ENCODE measurements around the gene DAND5. TPM values are rescaled to one million over a fixed set of nuclear protein-coding genes. Genes with fewer than 3 reads are reported as not detected.

The DAND5 gene
- total and polyA plus RNA-seq, 10 donors = not detected

- no peak overlapping the region for H3K27ac ChIP-seq
- H3K9me3 ChIP-seq = no peaks in the 10 kb centered on the region
- TF ChIP-seq POLR2A (IDR thresholded peaks at IDR 0.05) = no peak
- no peak for TF ChIP-seq CTCF (IDR thresholded peaks at IDR 0.05 in 8 of 11, conservative IDR thresholded peaks at IDR 0.05 in 3 of 11)
- no peak for TF ChIP-seq POLR2AphosphoS5 (IDR thresholded peaks at IDR 0.05)
- WGBS, 5 donors = 91 to 95% (median 92%) methylated on average over 11 of the region's 11 CpGs
- no peak for DNase-seq
- no peak overlapping the region for H3K4me3 ChIP-seq
- H3K4me1 ChIP-seq = peaks cover 0 to 27% (median 20%) of the 10 kb centered on the region in 6 donors
- intact Hi-C loops (cut with DNase I; ENCODE audit: low total_unique reads) = no loop called here
- peaks cover 0 to 28% (median 5%) of the 10 kb centered on the region in 7 donors for H3K27me3 ChIP-seq (replicated peaks in 1 of 7)
- no peaks in the 10 kb centered on the region for H3K36me3 ChIP-seq
Observed at GRCh38 chr19:12992729-12993128, 23.4 kb downstream of the DAND5 start.

- intact Hi-C loops (cut with DNase I; ENCODE audit: low total_unique reads) = no loop called here
- no peak for TF ChIP-seq POLR2AphosphoS5 (IDR thresholded peaks at IDR 0.05)
- Histone ChIP-seq H3K4me1 (peaks cover 0 to 30% (median 20%) of the 10 kb centered on the region in 6 donors), H3K36me3 (peaks cover 0 to 2% (median 0%) of the 10 kb centered on the region in 6 donors), H3K4me3 (no peak overlapping the region), H3K27me3 (replicated peaks in 1 of 7) (peaks cover 0 to 25% (median 5%) of the 10 kb centered on the region in 7 donors), H3K9me3 (no peaks in the 10 kb centered on the region), H3K27ac (no peak overlapping the region)
- 68 to 98% (median 92%) methylated on average over 3 to 7 of the region's 7 CpGs for WGBS, 5 donors
- no peak for DNase-seq
Observed at GRCh38 chr19:12993562-12993961, 24.2 kb downstream of the DAND5 start.

- H3K4me1 ChIP-seq = peaks cover 0 to 30% (median 20%) of the 10 kb centered on the region in 6 donors
- intact Hi-C loops (cut with DNase I; ENCODE audit: low total_unique reads) = no loop called here
- H3K27me3 ChIP-seq (replicated peaks in 1 of 7) = peaks cover 0 to 25% (median 5%) of the 10 kb centered on the region in 7 donors
- no peaks in the 10 kb centered on the region for H3K9me3 ChIP-seq
- H3K4me3 ChIP-seq = peak within 1 kb of the TSS; percentile 47 to 85 (median 57)
- WGBS, 5 donors = 7 to 44% (median 12%) methylated on average over 12 to 83 of the region's 84 CpGs
- peaks cover 0 to 12% (median 0%) of the 10 kb centered on the region in 6 donors for H3K36me3 ChIP-seq
- DNase-seq = peak; percentile 84
- H3K27ac ChIP-seq = peak within 1 kb of the TSS in 6 of 8 donors; percentile 57 to 70 (median 66)
- TF ChIP-seq POLR2AphosphoS5 (IDR thresholded peaks at IDR 0.05) (peak in 2 of 3 donors; percentile 60 to 61), POLR2A (IDR thresholded peaks at IDR 0.05) (no peak), CTCF (IDR thresholded peaks at IDR 0.05 in 8 of 11, conservative IDR thresholded peaks at IDR 0.05 in 3 of 11) (peak in 1 of 11 experiments; percentile 9)
Observed at GRCh38 chr19:12994701-12995595, 25.6 kb downstream of the DAND5 start, which contains the start of gene NFIX. TSS of gene NFIX (plus strand) at chr19:12995475. CDS start at chr19:12995838, 363 bp downstream.

GRCh38 chr19:12995596-12996405, 26.4 kb downstream of the DAND5 start:
- peaks cover 0 to 25% (median 5%) of the 10 kb centered on the region in 7 donors for H3K27me3 ChIP-seq (replicated peaks in 1 of 7)
- H3K4me3 ChIP-seq = peak overlapping the region; percentile 43 to 85 (median 57)
- H3K4me1 ChIP-seq = peaks cover 0 to 30% (median 20%) of the 10 kb centered on the region in 6 donors
- peaks cover 0 to 12% (median 0%) of the 10 kb centered on the region in 6 donors for H3K36me3 ChIP-seq
- no peaks in the 10 kb centered on the region for H3K9me3 ChIP-seq
- intact Hi-C loops (cut with DNase I; ENCODE audit: low total_unique reads) = no loop called here
- H3K27ac ChIP-seq = peak overlapping the region in 6 of 8 donors; percentile 57 to 70 (median 66)
- DNase-seq = peak; percentile 74
- WGBS, 5 donors = 1 to 9% (median 1%) methylated on average over 20 to 129 of the region's 129 CpGs
- peak in 1 of 3 donors; percentile 25 for TF ChIP-seq POLR2AphosphoS5 (IDR thresholded peaks at IDR 0.05)
- TF ChIP-seq CTCF (IDR thresholded peaks at IDR 0.05 in 8 of 11, conservative IDR thresholded peaks at IDR 0.05 in 3 of 11) = no peak
- TF ChIP-seq POLR2A (IDR thresholded peaks at IDR 0.05) = no peak

Data from spleen (tissue), 11 donors.